ENCODE data around the gene SLC10A7. TPM values are rescaled to one million over a fixed set of nuclear protein-coding genes. Genes with fewer than 3 reads are reported as not detected.

Gene SLC10A7
- total and polyA plus RNA-seq, 2 experiments from 2014 or later, result 0.81 to 4.3 TPM

DNA sequence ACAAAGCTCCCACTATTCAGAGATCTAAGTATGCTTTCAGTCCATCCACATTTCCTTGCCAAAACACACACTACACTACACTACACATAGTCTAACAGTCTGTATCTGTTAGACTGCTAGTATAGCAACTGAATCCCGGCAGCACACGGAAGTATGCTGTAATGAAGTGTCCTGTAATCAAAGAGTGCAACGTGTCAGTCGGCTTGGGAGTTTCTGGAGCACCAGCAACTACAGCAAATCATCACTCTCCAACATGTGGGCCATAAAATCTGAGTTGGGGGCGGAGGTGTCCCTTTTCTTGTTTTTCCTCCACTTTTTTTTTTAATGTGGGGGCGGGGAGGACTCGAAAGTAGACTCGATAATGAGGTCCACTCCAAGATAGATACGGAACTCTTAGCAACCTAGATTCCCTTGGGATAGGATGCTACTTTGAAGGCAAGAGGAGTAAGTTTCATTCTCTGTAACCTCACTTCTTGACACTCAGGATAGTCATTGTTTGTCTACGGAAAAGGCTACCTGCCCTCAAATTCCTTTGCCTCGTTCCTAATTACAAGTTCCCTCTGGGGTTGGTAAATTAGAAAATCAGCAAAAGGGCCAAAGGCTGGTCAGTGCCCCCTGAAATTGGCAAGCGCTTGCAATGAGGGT lies 722 bp downstream of the SLC10A7 start:
- no peak overlapping the region for H3K27ac Mint-ChIP-seq
- Histone ChIP-seq H3K79me2 (replicated peaks; ENCODE audit: insufficient read depth) (no peaks in the 10 kb centered on the region), H2AFZ (peak overlapping the region; percentile 99), H4K20me1 (replicated peaks; ENCODE audit: insufficient read depth) (no peaks in the 10 kb centered on the region), H3K9me2 (ENCODE audit: insufficient read depth) (no peaks in the 10 kb centered on the region), H3F3A (replicated peaks; ENCODE audit: low read depth) (no peaks in the 10 kb centered on the region), H3K36me3 (ENCODE audit: insufficient read depth) (no peaks in the 10 kb centered on the region), H3K4me2 (peak overlapping the region; percentile 96), H3K27me3 (ENCODE audit: insufficient read depth) (peaks cover 51% of the 10 kb centered on the region), H3K4me1 (ENCODE audit: insufficient read depth) (peaks cover 7% of the 10 kb centered on the region; the same call in 1 of the 2 replicates), H3K4me3 (peak overlapping the region; percentile 98), H3K27ac (ENCODE audit: low read depth) (no peak overlapping the region)
- DNase-seq (ENCODE audit: low spot score) (peak; percentile 7), ATAC-seq (no peak)
- no peaks in the 10 kb centered on the region for H3K27me3 Mint-ChIP-seq (ENCODE audit: insufficient read depth, low read depth, poor library complexity)
- TF ChIP-seq JUNB (IDR thresholded peaks at IDR 0.05; ENCODE audit: unreplicated experiment), result no peak
- TF ChIP-seq EZH2phosphoT487 (IDR thresholded peaks at IDR 0.05; ENCODE audit: unreplicated experiment), result no peak
- no peak for TF ChIP-seq CTCF (conservative IDR thresholded peaks at IDR 0.05; ENCODE audit: low read depth in 2 of 2)
- no peak for TF ChIP-seq ZNF462 (CRISPR knock-in tag; IDR thresholded peaks at IDR 0.05)
- TF ChIP-seq STAT1 (IDR thresholded peaks at IDR 0.05; ENCODE audit: unreplicated experiment), result no peak
- TF ChIP-seq, protein P1, sequence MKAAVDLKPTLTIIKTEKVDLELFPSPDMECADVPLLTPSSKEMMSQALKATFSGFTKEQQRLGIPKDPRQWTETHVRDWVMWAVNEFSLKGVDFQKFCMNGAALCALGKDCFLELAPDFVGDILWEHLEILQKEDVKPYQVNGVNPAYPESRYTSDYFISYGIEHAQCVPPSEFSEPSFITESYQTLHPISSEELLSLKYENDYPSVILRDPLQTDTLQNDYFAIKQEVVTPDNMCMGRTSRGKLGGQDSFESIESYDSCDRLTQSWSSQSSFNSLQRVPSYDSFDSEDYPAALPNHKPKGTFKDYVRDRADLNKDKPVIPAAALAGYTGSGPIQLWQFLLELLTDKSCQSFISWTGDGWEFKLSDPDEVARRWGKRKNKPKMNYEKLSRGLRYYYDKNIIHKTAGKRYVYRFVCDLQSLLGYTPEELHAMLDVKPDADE (IDR thresholded peaks at IDR 0.05), result no peak
- no peak for TF ChIP-seq REST (IDR thresholded peaks at IDR 0.05; ENCODE audit: unreplicated experiment)
- no peak for TF ChIP-seq ZNF331 (CRISPR knock-in tag; IDR thresholded peaks at IDR 0.05; ENCODE audit: low read depth)
- TF ChIP-seq NANOG (IDR thresholded peaks at IDR 0.05; ENCODE audit: borderline replicate concordance), result no peak
- TF ChIP-seq POLR2AphosphoS5 (IDR thresholded peaks at IDR 0.05; ENCODE audit: low read depth), result no peak
- TF ChIP-seq ZNF114 (CRISPR knock-in tag; IDR thresholded peaks at IDR 0.05), result no peak
- TF ChIP-seq EZH2 (IDR thresholded peaks at IDR 0.05; ENCODE audit: low read depth, unreplicated experiment), result no peak
- no peaks in the 10 kb centered on the region for H3K9me3 Mint-ChIP-seq
- no peak overlapping the region for H3K4me3 Mint-ChIP-seq
- H3K36me3 Mint-ChIP-seq (ENCODE audit: low read depth), result no peaks in the 10 kb centered on the region
- H3K4me1 Mint-ChIP-seq, result peaks cover 5% of the 10 kb centered on the region; the same call in 1 of the 3 replicates

Measured in GM23338 (cell line).